GM03348 (cell line): Measurements from ENCODE around the gene PXK.
"Not testable (repeated sequence)": the region's sequence is repeated elsewhere in the genome, so short reads cannot be mapped to it uniquely, and the experiment has no call there.

ENCODE experiments used
- DNase-seq: peaks from one replicate; pipeline ENCODE4 v3.0.0; 2012; ENCODE audit warnings: low spot score

Gene PXK

DNA sequence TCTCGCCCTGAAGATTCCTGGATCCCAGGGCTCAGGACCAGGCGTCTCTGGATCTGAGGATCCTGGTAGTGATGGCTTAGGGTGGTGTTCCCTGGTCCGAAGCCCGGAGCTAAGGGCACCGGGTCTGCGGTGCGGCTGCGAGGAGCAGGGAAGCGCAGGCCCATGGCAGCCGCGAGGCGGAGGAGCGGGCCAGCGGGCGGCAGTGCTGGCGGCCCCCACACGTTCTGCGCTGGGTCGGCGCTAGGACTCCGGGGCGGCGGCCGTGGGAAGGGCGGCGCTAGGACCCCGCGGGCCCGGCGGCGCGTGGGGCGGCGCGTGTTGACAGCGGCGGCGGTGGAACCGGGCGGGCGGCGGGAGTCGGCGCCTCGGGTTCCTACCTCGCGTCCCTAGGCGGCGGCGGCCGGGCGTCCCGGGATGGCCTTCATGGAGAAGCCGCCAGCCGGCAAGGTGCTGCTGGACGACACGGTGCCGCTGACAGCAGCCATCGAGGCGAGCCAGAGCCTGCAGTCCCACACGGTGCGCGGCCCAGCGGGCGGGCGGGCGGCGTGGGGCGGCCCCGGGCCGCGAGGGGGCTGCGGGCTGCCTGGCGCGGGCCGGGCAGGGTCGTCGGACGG is at the start of gene PXK:
PXK (plus strand) TSS at position 318 of the 614 bp plus-strand sequence; CDS start at position 415, 97 bp downstream.
- peak; percentile 94 for DNase-seq

DNA sequence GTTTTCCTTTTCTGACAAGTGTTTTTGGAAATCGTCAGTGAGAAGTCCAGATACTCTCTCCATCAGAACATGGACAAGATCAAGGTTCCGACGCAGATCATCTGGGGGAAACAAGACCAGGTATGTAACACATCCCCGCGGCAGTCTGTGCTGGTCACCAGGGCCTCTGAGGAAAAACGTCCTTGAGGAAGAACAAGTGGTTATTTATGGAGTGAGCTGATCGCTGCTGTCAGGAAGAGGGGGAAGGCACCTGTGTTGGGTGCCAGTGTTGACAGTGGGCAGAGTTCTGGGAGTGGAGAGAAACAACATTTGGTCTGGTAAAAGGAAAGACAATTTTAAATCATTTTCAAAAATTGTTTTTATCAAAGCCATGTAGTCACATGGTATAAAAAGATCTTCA is 47.4 kb upstream of the PXK start:
- DNase-seq = no peak

DNA sequence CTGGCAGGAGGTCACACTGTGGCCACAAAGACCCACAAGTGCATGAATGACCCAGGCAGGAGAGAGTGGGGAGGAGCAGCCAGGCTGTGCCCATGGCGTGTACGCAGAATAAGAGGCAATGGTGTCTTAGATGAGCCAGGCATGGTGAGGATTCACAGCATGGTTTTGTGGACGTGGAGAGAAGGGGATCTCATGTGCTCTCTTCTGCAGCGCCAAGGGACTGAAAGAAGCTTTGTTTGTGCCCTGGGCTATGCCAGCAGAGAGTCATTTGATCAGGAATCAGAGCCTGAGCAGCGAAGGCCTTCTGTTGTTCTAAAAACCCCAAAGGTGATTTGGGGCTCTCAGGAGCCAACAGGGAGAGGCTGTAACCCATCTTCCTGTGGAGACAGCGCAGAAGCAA is 45.3 kb upstream of the PXK start:
- DNase-seq = no peak

DNA sequence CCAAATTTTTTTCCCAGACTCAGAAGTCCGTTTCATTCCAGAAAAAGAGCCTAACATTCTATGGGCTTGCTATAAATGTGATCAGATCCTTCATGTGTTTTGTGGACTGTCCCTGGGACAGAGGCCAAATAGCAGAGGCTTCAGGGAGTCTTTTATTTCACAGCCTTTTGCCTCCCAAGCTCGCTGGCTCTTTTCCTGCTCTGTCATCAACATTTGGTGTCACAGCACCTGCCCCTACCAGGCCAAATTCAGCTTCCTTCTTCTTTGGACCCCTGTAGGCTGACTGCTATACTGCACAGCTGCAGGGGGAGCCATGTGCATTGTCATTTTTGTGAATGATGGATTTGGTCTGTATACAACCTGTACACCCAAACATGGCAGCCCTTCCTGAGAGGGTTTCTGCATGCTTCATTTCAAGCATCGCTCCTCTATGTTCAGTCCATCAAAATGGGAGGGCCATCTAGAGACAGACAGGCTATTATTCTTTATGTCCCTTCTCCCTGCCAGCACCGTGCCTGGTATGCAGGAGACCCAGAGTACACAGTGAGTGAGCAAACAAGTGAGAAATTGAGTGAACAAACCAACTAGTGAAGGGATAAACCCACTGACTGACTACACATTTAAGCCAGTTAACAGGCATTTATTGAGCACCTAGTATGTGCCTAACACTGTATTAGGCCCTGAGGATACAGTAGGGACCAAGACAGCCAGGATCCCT is 44.5 kb upstream of the PXK start:
- no peak for DNase-seq

DNA sequence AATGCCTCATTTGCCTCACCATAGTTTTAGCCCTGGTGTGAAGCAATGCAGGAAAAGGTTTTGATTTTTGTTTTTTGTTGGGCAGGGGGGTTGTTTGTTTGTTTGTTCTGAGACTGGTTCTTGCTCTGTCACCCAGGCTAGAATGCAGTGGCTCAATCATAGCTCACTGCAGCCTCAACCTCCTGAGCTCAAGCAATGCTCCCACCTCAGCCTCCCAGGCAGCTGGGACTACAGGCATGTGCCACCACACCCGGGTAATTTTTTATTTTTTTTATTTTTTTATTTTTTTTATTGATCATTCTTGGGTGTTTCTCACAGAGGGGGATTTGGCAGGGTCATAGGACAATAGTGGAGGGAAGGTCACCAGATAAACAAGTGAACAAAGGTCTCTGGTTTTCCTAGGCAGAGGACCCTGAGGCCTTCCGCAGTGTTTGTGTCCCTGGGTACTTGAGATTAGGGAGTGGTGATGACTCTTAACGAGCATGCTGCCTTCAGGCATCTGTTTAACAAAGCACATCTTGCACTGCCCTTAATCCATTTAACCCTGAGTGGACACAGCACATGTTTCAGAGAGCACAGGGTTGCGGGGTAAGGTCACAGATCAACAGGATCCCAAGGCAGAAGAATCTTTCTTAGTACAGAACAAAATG is 43.6 kb upstream of the PXK start:
- DNase-seq = not testable (repeated sequence)

DNA sequence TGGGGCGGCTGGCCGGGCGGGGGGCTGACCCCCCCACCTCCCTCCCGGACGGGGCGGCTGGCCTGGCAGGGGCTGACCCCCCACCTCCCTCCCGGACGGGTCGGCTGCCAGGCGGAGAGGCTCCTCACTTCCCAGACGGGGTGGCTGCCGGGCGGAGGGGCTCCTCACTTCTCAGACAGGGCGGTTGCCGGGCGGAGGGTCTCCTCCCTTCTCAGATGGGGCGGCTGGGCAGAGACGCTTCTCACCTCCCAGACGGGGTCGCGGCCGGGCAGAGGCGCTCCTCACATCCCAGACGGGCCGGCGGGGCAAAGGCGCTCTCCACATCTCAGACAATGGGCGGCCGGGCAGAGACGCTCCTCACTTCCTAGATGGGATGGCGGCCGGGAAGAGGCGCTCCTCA is 42.2 kb upstream of the PXK start:
- not testable (repeated sequence) for DNase-seq

DNA sequence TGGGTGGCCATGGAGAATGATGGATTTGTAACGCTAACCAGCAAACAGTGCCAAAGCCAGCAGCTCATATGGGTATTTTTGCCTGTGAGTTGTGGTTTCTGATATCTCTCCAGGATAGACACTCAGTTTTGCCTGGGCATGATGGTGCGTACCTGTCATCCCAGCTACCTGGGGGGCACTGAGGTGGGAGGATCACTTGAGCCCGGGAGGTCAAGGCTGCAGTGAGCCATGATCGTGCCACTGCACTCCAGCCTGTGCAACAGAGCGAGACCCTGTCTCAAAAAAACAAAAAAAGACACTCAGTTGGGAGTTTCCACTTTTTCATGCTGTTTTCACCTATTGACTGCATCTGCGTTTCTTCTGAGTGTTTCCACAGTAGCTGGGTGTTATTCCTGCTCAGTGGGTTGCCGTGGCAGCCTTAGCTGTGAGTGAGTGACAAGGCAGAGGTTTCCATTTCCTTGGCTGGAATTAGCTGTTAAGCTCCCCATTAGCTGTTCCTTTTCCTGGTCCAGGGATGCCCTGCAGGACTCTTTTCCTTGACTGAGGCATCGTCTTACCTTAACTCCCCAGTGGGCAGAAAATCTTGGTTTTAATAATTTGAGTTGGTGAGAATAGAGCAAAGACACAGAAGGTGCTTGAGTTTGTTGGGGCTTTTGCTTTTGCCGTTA is 40.9 kb upstream of the PXK start:
- no peak for DNase-seq

DNA sequence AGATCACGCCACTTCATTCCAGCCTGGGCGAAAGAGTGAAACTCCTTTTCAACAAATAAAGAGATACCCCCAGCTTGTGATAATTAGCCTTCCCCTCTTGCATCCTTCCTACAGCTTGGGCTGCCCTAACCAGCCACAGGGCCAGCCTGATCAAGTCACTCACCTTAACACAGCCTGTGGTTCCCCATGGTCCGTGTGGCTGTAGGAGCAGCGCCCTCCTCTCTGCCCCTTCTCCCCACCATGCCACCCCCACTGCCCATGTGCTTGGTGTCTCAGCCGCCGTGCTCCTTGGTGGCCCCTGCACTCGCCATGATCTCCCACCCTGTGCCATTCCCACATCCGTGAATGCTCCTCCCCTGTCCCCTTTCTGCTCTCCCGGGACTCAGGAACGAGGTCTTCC is 39.8 kb upstream of the PXK start:
- no peak for DNase-seq

DNA sequence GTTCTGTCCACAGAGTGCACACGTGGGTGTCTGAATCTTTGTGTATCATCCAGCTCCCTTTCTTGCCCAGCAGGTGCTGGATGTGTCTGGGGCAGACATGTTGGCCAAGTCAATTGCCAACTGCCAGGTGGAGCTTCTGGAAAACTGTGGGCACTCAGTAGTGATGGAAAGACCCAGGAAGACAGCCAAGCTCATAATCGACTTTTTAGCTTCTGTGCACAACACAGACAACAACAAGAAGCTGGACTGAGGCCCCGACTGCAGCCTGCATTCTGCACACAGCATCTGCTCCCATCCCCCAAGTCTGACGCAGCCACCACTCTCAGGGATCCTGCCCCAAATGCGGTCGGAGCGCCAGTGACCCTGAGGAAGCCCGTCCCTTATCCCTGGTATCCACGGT is 39.2 kb upstream of the PXK start:
- no peak for DNase-seq

DNA sequence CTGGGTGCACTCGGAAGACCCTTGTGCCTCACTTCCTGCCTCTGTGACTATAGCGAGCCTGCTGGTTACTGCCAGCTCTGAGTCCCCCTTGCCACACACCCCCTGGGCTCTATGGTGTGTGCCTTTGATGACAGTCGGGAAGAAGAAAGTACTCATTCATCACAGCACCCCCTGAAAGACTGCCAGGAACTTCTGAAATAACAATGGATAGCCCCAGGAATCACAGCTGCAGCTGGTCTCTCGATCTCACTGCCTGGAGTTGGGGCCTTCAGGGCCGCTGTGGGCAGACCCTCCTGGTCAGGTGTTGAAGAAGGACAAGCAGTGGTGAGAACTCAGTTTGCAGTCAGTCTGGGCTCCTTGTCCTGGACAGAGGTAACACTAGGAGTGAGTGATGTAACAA is 36.4 kb upstream of the PXK start:
- DNase-seq = no peak

DNA sequence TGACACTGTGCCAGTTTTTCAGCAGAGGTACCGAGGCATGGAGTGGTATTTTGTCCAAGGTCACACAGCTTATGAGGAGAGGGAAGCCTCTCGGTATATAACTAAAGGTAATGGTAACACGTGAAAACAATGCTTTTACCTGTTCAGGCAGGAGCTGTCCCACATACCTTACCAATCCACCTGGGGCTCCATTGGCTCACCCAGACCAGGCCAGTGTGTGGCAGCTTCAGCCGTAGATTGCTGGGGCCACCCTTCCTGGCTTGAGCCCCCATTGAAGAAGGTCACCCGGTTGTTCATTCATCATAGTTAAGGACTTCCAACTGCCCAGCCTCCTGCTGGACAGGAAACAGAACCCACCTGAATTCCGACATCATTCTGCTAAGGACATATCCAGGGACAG is 35.8 kb upstream of the PXK start:
- DNase-seq = no peak

DNA sequence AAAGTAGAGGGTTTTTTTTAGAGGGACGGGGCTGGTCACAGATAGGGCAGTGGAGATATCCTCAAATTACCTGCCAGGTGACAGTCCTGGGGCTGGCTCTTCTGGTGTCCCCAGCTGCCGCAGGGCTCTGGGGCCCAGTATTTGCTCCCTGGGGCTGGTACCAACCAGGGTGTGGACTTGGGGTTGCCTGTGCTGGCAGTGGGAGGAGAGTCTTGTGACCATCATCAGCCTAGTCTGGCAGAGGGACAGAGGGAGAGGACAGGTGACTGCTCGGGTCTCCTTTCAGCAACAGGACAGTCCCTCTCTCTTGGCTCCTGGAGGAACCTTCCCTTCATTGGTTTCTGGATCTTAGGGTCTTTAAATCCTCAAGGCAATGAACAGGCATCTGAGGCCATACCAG is 34.5 kb upstream of the PXK start:
- no peak for DNase-seq

DNA sequence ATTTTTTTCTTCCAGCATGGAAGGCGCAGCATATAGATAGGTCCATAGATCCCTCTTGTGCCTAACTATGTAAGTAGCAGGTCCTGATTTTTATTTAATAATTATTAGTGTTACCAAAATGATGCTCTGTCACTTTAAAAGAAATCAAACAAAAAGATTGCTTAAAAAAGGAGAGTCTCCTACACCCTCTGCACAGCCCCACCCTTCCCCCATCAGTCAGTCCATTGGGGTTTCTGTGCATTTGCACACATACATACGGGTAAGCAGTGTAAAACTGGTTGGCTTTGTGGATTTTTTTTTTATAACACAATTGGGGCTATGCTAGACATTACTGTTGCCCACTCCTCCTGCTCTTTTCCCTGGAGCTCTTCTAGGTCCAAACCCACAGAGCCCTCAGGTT is 33.6 kb upstream of the PXK start:
- no peak for DNase-seq

DNA sequence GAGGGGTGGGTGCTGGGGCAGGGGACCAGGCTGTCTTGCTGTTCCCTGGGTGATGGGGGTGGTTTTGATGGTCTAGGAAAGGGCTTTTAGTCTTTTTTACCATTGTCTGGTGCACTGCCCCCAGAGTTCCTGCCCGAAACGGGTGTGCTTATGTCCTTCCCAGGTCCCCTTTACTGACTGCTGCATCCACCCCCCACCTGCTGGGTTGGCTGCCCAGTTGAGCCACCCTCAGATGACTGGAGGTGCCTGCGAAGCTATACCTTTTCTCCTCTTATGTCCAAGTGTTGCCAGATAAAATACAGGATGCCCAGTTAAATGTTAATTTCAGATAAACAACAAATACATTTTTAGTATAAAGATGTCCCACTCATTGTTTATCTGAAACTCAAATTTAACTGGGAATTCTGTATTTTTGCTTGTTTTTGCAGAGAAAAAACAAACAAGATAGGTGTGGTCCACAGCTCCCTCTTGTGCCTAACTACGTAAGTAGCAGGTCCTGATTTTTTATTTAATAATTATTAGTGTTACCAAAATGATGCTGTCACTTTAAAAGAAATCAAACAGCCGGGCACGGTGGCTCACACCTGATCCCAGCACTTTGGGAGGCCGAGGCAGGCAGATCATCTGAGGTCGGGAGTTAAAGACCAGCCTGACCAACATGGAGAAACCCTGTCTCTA is 32.7 kb upstream of the PXK start:
- peak; percentile 63 for DNase-seq

DNA sequence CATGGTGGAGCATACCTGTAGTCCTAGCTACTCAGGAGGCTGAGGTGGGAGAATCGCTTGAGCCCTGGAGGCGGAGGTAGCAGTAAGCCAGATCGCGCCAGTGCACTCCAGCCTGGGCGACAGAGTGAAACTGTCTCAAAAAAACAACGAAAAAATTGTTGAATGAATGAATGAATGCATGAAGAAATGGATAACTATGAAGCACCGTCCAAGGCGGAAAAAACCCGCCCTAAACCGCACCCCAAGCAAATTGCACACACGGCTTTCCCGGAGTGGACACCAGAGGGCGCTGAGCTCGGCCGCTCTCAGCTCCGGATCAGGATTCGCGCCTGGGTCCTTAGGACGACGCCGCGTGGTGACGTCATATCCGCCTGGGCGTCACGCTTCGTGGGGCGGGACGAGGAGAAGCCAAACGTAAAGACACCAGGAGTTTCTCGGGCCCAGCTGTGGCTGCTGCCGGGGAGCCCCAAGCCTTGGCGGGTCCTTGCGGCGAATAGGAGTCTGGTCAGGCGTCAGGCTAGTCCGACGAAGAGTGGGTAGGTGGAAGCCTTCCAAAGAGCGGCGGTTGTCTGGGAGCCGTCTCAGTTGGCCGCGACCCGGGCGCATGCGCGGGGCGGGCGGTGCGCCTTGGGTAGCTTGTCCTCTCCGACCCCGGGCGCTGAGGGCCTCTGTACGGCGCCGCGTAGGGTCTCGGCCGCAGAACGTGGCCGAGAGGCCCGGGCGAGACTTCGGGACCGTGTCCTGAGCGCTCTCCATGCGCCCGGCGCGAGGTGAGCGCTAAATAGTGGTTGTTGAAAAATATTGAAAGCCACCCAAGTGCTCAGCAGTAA is 26.6 kb upstream of the PXK start, which contains the start of the genes HTD2 and RPP14:
HTD2 (plus strand) TSS at position 639 of the 830 bp plus-strand sequence. CDS start 11,094 bp downstream, outside the sequence.
RPP14 (plus strand) TSS at position 364 of the 830 bp plus-strand sequence. CDS start 4,085 bp downstream, outside the sequence.
- DNase-seq = peak; percentile 98

DNA sequence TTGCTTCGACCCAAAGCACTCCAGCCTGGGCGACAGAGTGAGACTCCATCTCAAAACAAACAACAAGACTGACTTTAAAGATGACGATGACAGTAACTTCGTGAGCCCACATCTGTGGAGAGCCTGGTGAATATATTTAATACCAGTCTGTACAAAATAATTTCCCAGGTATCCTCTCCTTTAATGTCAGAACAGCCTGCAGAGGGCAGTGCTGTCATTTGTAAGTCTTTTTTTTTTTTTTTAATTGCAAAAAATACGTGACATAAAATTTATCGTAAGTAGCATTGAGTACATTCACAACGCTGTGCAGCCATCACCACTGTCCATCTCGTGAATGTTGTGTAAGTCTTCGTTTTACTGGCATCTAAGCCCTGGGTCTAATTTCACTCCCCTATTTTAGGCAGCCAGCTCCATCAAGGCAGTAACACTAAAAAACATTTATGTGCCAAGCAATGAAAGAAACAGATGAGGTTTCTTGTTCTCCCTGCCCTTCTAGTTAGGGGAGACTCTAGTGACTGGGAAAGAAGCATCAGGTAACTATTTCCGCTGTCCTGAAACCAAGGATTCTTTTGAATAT is 25.0 kb upstream of the PXK start:
- peak; percentile 46 for DNase-seq

DNA sequence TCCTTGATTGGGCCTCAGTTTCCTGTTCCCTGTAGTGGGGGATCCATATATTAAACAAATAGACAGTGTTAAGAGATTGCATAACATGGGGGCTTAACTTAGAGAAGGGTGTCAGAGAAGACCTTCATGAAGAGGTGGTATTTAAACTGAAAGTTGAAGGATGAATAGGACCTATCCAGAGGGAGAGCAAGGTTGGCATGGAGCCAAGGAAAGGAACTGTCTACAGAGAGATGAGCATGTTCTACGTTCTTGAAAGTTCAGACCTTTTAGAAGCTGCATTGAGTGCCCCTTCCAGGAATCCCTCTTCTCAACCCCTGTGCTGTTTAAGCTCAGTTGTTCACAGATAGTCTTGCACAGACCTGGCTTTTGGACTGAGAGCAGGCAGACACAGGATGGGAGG is 24.0 kb upstream of the PXK start:
- DNase-seq = peak; percentile 13

DNA sequence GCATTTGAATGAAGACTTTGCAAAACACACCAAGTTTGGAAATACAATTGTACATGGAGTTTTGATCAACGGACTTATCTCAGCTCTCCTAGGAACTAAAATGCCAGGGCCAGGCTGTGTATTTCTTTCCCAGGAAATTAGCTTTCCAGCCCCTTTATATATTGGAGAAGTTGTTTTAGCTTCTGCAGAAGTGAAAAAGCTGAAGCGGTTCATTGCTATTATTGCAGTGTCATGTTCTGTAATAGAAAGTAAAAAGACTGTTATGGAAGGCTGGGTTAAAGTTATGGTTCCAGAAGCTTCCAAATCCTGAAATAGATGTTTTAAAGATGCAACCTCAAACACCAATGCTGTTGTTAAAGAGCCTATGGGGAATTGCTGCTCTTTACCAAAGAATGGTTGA is 14.9 kb upstream of the PXK start:
- DNase-seq = no peak

DNA sequence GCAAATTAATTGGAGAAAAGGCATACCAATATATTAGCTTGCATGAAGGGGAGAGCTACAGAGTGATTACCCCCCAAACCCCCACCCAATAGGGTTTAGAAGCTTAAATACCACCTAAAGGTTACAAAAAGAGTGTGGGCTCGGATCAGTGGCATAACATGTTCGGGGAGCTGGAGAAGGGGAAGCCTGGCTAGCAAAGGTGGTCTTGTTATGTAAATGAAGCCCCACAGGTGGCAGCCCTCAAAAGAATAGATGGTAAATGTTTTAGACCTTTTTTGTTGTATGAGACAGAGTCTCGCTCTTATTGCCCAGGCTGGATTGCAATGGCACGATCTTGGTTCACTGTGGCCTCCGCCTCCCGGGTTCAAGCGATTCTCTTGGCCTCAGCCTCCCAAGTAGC is 10.9 kb upstream of the PXK start:
- DNase-seq = no peak

DNA sequence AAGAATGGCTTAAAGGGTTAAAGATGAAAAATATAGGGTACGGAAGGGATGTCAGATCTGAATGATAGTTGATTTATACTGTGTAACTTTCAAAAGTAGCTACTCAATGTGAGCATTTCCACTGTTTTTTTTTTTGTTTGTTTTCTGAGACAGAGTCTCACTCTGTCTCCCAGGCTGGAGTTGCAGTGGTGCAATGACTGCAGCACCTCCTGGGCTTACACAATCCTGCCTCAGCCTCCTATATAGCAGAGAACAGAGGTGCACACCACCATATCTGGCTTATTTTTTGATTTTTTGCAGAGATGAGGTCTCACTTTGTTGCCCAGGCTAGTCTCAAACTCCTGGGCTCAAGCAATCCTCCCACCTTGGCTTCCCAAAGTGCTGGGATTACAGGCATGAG is 9.9 kb upstream of the PXK start:
- no peak for DNase-seq
